Cardiac fibroblast (primary cell): ENCODE data around the gene UNC13A.

Source experiments
- DNase-seq, 2 donors: peaks; one replicate each; pipeline versions ENCODE4 v3.0.0 to v3.0.0-alpha.2; 2010; ENCODE audit warnings: low read depth in 2 of 2
- H3K4me3 ChIP-seq, 2 donors: replicated peaks in 1 of 2; 1 replicate in 1 of 2; 2 replicates in 1 of 2; pipeline ENCODE4 v1.5.1; 2011; ENCODE audit warnings: low read depth in 2 of 2, low read length in 2 of 2, mild to moderate bottlenecking in 2 of 2, moderate library complexity in 1 of 2
- TF ChIP-seq, protein P1 (sequence below): IDR thresholded peaks from one replicate; pipeline ENCODE4 v1.5.1; 2011; ENCODE audit warnings: low read depth, mild to moderate bottlenecking, low read length, inconsistent platforms

UNC13A gene

DNA sequence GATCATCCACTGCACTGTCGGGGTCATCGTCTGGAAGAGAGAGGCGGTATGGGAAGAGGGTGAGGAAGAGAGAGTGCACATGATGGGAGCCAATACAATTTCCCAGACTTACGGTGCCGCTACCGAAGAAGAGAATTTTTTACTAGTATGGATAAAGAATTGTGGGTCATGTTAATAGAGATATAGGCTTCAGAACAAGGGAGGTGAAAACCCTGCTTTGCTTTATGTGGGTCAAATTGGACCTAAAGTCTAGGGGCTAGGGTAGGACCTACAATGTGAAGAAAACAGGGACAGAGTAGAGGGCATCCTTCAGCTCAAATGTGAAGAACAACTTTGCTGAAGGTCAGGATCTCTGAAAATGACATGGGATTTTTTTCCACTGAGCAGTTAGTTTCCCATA lies 29.9 kb downstream of the UNC13A start:
- TF ChIP-seq, protein P1, sequence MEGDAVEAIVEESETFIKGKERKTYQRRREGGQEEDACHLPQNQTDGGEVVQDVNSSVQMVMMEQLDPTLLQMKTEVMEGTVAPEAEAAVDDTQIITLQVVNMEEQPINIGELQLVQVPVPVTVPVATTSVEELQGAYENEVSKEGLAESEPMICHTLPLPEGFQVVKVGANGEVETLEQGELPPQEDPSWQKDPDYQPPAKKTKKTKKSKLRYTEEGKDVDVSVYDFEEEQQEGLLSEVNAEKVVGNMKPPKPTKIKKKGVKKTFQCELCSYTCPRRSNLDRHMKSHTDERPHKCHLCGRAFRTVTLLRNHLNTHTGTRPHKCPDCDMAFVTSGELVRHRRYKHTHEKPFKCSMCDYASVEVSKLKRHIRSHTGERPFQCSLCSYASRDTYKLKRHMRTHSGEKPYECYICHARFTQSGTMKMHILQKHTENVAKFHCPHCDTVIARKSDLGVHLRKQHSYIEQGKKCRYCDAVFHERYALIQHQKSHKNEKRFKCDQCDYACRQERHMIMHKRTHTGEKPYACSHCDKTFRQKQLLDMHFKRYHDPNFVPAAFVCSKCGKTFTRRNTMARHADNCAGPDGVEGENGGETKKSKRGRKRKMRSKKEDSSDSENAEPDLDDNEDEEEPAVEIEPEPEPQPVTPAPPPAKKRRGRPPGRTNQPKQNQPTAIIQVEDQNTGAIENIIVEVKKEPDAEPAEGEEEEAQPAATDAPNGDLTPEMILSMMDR: no peak
- peak in 1 of 2 donors; percentile 5 for DNase-seq
- no peak overlapping the region for H3K4me3 ChIP-seq

DNA sequence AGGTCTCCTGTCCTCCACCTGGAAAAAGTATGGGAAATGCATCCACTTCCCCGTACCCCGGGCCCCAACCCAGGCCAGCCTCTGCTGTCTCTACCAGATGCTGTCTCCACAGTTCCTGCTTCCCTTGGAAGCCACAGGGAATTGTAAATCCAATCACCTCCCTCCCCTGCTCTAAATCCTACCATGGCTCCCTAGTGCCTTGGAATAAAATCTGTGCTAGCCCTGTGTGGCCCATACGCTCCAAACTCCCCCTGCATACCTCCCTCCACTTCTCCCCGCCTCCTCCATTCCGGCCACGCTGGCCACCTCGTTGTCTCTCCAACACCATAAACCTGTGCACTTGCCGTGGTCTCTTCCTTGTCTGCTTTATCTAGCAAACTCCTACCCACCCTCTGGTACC lies 31.2 kb downstream of the UNC13A start:
- DNase-seq: no peak
- TF ChIP-seq, protein P1: no peak

DNA sequence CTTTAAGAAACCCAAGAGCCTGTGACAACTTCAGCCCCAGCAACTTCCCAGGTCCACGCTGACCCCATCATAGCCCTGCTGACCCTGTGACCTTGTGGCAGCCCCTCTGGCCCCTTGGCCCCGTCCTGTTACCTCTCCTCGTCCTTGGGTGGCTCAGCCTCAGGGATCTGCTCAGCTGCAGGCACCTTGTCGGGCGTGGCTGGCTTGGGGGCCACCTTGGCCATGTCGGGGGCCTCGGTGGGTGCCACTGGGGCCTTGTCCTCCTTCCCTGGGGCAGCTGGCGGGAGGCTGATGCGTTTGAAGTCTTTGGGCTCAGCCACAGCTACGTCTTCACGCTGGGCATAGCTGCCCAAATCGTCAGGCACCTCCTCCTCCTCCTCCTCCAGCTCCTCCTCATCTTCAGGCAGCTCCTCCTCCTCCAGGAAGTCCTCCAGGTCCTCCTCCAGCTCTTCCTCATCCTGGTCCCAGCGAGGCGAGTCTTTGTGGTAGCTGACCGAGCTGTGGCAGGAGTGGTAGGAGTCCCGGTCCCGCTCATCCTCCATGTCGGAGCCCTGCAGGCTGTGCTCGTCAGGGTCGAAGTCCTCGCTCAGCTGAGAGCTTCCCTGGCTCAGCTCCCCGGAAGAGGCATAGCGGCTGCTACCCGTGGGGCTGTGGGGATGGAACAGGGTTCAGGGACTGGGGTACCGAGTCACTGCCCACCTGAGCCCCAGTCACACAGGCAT lies 32.2 kb downstream of the UNC13A start:
- no peak for DNase-seq
- TF ChIP-seq, protein P1: no peak
- no peak overlapping the region for H3K4me3 ChIP-seq

More for the DNA sequence above, 31.2 kb downstream of the UNC13A start:
- no peak overlapping the region for H3K4me3 ChIP-seq

DNA sequence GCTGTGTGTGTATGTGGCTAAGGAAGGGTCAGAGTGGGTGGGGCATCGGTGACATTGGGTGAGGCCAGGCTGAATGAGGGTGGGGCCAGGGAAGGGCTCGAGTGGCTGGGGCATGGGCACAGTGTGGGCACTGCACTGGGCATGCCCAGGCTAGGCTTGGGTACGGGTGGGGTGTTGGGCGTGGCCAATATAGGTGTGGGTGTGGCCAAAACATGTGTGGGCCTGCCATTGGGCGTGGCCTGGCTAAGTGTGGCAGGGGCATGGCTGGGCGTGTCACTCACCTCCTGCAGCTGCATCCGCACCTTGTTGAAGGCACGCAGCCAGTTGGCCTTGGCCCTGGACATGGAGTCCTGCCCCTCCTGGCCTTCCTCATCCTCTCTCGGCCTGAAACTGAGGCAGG lies 33.2 kb downstream of the UNC13A start:
- TF ChIP-seq, protein P1: no peak
- no peak overlapping the region for H3K4me3 ChIP-seq
- DNase-seq: no peak

DNA sequence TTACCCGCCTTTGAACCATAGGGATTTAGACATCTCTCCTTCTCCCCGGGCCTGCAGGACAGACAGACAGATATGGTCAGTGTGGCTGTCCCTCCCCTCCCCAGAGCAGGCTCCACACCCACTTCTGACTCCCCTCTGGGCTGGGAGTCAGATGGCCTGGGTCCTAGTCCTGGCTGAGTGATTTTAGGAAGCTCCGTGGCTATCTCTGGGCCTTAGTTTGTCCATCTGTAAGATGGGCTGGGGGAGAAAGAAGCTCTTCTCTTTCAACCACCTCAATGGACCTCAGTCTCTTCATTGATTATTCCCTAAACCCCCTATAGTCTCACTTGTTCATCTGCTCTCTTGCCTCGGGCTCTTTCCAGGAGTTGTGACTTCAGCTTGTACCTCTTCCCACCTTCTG lies 35.5 kb downstream of the UNC13A start:
- TF ChIP-seq, protein P1: no peak
- H3K4me3 ChIP-seq: no peak overlapping the region
- no peak for DNase-seq

DNA sequence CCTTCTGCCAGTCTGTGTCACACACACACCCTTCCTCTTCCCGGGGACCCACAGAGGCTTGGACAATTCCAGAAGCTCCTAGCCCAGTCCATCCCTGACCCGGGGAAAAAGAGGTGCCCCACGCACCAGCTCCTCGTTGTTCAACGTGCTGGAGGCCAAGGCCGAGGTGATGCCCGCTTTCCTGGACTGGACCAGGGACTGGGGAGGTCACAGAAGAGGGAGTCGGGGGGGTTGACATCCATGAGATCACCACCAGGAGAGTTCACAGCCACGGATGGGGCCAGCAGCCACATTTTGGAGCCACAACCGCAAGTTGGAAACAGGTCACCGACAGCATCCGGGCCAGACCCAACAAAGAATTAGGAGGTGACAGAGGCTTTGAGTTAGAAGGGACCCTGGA lies 39.4 kb downstream of the UNC13A start:
- DNase-seq: no peak
- TF ChIP-seq, protein P1: no peak
- H3K4me3 ChIP-seq: no peak overlapping the region
